SK-N-SH (cell line): ENCODE measurements around the gene FEM1B. TPM values are rescaled to one million over a fixed set of nuclear protein-coding genes. Genes with fewer than 3 reads are reported as not detected.

Experiments
- CTCF ChIA-PET: fragments of 300-600, 350-600 bp; formaldehyde crosslinking; extraction: SDS; loops from one replicate; lab custom pipeline; 2021; lab: Yijun Ruan, JAX
- POLR2A ChIA-PET: fragments of 350-600 bp; sonication (Branson Sonifier 250); formaldehyde crosslinking; extraction: SDS; loops from one replicate; lab custom pipeline; 2020; ENCODE audit warnings: antibody characterized with exemption, inconsistent platforms; lab: Yijun Ruan, JAX
- DNase-seq: peaks from one replicate; pipeline ENCODE4 v3.0.0; 2012
- H2AFZ ChIP-seq: fragments of 200-600 bp; sonication (generic); 2 replicates; pipeline ENCODE4 v1.8.1; 2016; ENCODE audit warnings: antibody characterized with exemption, mild to moderate bottlenecking, low read depth
- H3F3A ChIP-seq: fragments of 200-600 bp; sonication (generic); replicated peaks from 2 replicates; pipeline ENCODE3; 2016; ENCODE audit warnings: antibody characterized with exemption, mild to moderate bottlenecking; ENCODE audit not compliant: insufficient read depth
- H3K27ac ChIP-seq, 2 experiments: fragments of 200-500 bp in 1 of 2; fragments of 200-600 bp in 1 of 2; sonication (Bioruptor generic) in 1 of 2; sonication (generic), shearing (Covaris generic) in 1 of 2; 2 replicates each; pipeline versions ENCODE4 v1.5.1 to v1.6.1; 2014 to 2016; ENCODE audit warnings: low read depth in 2 of 2, inconsistent platforms in 1 of 2, low read length in 1 of 2, mild to moderate bottlenecking in 1 of 2, mixed read lengths in 1 of 2
- H3K27me3 ChIP-seq: fragments of 200-600 bp; sonication (generic), shearing (Covaris generic); 2 replicates; pipeline ENCODE4 v1.6.1; 2016; ENCODE audit warnings: mixed run types; ENCODE audit not compliant: insufficient read depth
- H3K36me3 ChIP-seq, 2 experiments: fragments of 200-500 bp in 1 of 2; fragments of 200-600 bp in 1 of 2; sonication (Bioruptor generic) in 1 of 2; sonication (generic) in 1 of 2; replicated peaks in 1 of 2; 2 replicates each; pipeline versions ENCODE3 to v1.5.1; 2014 to 2016; ENCODE audit warnings: low read length in 1 of 2, mild to moderate bottlenecking in 1 of 2; ENCODE audit not compliant: insufficient read depth in 2 of 2, control insufficient read depth in 1 of 2
- H3K4me1 ChIP-seq, 2 experiments: fragments of 200-500 bp in 1 of 2; fragments of 200-600 bp in 1 of 2; sonication (Bioruptor generic) in 1 of 2; sonication (generic), shearing (Covaris generic) in 1 of 2; 2 replicates each; pipeline versions ENCODE4 v1.5.1 to v1.6.1; 2014 to 2016; ENCODE audit warnings: low read depth in 1 of 2, low read length in 1 of 2, mixed run types in 1 of 2; ENCODE audit not compliant: insufficient read depth in 2 of 2, control insufficient read depth in 1 of 2
- H3K4me2 ChIP-seq: fragments of 200-600 bp; sonication (generic), shearing (Covaris generic); 2 replicates; pipeline ENCODE4 v1.6.1; 2017; ENCODE audit warnings: mixed run types
- H3K4me3 ChIP-seq, 2 experiments: fragments of 200-500 bp in 1 of 2; fragments of 200-600 bp in 1 of 2; sonication (Bioruptor generic) in 1 of 2; sonication (generic), shearing (Covaris generic) in 1 of 2; 2 replicates each; pipeline versions ENCODE4 v1.5.1 to v1.8.1; 2014 to 2016; ENCODE audit warnings: low read depth in 2 of 2, inconsistent platforms in 1 of 2, low read length in 1 of 2, mild to moderate bottlenecking in 1 of 2, mixed read lengths in 1 of 2, moderate library complexity in 1 of 2
- H3K79me2 ChIP-seq: fragments of 200-600 bp; sonication (generic); 2 replicates; pipeline ENCODE4 v1.8.1; 2017; ENCODE audit warnings: mild to moderate bottlenecking; ENCODE audit not compliant: insufficient read depth
- H3K9ac ChIP-seq: fragments of 200-600 bp; sonication (generic); 2 replicates; pipeline ENCODE4 v1.6.1; 2017; ENCODE audit warnings: mixed run types
- H3K9me2 ChIP-seq: fragments of 200-600 bp; sonication (generic); 2 replicates; pipeline ENCODE4 v1.6.1; 2017; ENCODE audit warnings: mixed run types
- H3K9me3 ChIP-seq: fragments of 200-600 bp; sonication (generic); 2 replicates; pipeline ENCODE4 v1.6.1; 2017; ENCODE audit warnings: mixed run types, mild to moderate bottlenecking, moderate library complexity
- H4K20me1 ChIP-seq: fragments of 200-600 bp; sonication (generic); 2 replicates; pipeline ENCODE4 v1.6.1; 2017; ENCODE audit warnings: mild to moderate bottlenecking, mixed run types; ENCODE audit not compliant: insufficient read depth
- FOSL2 ChIP-seq: IDR thresholded peaks from 2 replicates; pipeline ENCODE4 v1.4.0; 2012; ENCODE audit warnings: low read depth, mild to moderate bottlenecking, moderate library complexity, borderline replicate concordance
- GABPA ChIP-seq: IDR thresholded peaks from 2 replicates; pipeline ENCODE4 v1.4.0; 2012; ENCODE audit warnings: low read depth, mild to moderate bottlenecking
- MEF2A ChIP-seq: IDR thresholded peaks from 2 replicates; pipeline ENCODE4 v1.4.0; 2012; ENCODE audit warnings: low read depth, borderline replicate concordance
- NFIC ChIP-seq: IDR thresholded peaks from 2 replicates; pipeline ENCODE4 v1.4.0; 2012; ENCODE audit warnings: borderline replicate concordance
- POLR2AphosphoS5 ChIP-seq: IDR thresholded peaks from 2 replicates; pipeline ENCODE4 v1.6.1; 2012; ENCODE audit warnings: low read depth, low read length
- TCF12 ChIP-seq: IDR thresholded peaks from 2 replicates; pipeline ENCODE4 v1.4.0; 2012
- WGBS: methylation state at CpG from one replicate; pipeline ENCODE4 v1.1.6; 2017; ENCODE audit warnings: low lambda C conversion rate; 5-methylcytosine and 5-hydroxymethylcytosine counted together
- polyA plus RNA-seq, 3 experiments: library from polyadenylated mRNA; depleted of rRNA; stranded (reverse); fragments of >200 nt; gene quantifications; 2 replicates each; pipeline ENCODE4 v1.2.3, GENCODE V29; 2012
- TF ChIP-seq, protein P1 (sequence below): IDR thresholded peaks from 2 replicates; pipeline ENCODE4 v1.6.1; 2012; ENCODE audit warnings: mild to moderate bottlenecking, low read depth, low read length, moderate library complexity
- TF ChIP-seq, protein P2 (sequence below): IDR thresholded peaks from 2 replicates; pipeline ENCODE4 v1.4.0; 2012; ENCODE audit warnings: low read depth, borderline replicate concordance
- TF ChIP-seq, protein P3 (sequence below): fragments of 150-350 bp; IDR thresholded peaks from 2 replicates; pipeline ENCODE4 v1.6.1; 2016; ENCODE audit warnings: mild to moderate bottlenecking, low read depth, low read length

Gene FEM1B
- polyA plus RNA-seq, 1 of the 3 experiments (the other 2 are of a cell fraction), result 14.0 TPM

DNA sequence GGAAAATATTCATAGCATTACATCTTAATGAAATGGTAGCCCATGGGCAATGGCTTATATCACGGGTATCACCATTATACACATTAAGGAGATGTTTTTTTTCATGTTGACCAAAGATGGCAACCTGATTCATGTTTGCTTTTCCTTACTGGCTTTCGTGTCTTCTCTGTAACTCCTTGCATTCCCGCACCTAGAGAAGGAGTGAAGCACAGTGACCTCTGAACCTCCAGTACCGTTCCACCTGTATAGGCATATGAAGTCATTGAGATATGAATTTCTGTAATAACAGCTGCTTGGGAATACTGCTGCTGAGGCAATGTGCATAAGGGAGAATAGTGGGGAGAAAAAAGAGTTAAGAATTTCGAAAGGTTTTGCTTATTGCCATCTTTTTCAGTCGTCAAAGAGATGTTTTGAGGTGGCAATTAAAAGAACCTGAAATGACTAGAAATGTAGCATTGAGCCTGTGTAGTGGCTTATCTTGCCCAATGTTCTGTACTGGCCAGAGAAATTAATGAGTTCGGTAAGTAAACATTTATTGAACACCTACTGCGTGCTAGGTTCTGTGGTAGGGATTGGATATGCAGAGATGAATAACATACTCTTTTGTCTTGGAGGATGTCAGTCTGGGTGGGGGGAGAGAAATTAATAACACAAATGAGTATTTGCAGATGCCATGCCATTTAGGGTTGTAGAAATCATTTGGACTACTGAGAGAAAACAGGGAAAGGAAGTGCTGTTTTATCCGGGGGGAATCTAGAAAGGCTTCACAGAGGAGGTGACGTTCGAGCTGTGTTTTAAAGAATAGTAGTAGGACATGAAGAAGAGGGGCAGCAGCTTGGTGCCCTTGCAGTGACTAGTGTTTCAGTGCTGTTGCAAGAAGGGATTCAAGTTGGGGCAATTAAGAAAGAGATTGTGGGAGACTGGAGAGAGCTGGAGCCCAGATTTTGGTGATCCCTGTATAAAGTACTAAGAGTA lies 2.5 kb downstream of the FEM1B start:
- Histone ChIP-seq H2AFZ (no peak overlapping the region), H3K27me3 (no peaks in the 10 kb centered on the region), H4K20me1 (peaks cover 64% of the 10 kb centered on the region), H3K9me3 (no peaks in the 10 kb centered on the region), H3F3A (peaks cover 7% of the 10 kb centered on the region), H3K27ac (peak overlapping the region; percentile 11 to 97), H3K4me2 (peak overlapping the region; percentile 82), H3K4me3 (peak overlapping the region; percentile 86 to 98), H3K36me3 (peaks cover 7 to 21% of the 10 kb centered on the region in 2 experiments), H3K79me2 (peaks cover 92% of the 10 kb centered on the region), H3K9ac (peak overlapping the region; percentile 98), H3K9me2 (no peaks in the 10 kb centered on the region), H3K4me1 (peaks cover 9 to 36% of the 10 kb centered on the region in 2 experiments; a peak in 3 of 4 replicates)
- 25% methylated on average over 11 of the region's 11 CpGs for WGBS
- TF ChIP-seq GABPA (no peak), POLR2AphosphoS5 (no peak), NFIC (no peak), TCF12 (no peak), MEF2A (no peak), FOSL2 (no peak)
- TF ChIP-seq, protein P1, sequence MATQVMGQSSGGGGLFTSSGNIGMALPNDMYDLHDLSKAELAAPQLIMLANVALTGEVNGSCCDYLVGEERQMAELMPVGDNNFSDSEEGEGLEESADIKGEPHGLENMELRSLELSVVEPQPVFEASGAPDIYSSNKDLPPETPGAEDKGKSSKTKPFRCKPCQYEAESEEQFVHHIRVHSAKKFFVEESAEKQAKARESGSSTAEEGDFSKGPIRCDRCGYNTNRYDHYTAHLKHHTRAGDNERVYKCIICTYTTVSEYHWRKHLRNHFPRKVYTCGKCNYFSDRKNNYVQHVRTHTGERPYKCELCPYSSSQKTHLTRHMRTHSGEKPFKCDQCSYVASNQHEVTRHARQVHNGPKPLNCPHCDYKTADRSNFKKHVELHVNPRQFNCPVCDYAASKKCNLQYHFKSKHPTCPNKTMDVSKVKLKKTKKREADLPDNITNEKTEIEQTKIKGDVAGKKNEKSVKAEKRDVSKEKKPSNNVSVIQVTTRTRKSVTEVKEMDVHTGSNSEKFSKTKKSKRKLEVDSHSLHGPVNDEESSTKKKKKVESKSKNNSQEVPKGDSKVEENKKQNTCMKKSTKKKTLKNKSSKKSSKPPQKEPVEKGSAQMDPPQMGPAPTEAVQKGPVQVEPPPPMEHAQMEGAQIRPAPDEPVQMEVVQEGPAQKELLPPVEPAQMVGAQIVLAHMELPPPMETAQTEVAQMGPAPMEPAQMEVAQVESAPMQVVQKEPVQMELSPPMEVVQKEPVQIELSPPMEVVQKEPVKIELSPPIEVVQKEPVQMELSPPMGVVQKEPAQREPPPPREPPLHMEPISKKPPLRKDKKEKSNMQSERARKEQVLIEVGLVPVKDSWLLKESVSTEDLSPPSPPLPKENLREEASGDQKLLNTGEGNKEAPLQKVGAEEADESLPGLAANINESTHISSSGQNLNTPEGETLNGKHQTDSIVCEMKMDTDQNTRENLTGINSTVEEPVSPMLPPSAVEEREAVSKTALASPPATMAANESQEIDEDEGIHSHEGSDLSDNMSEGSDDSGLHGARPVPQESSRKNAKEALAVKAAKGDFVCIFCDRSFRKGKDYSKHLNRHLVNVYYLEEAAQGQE, result no peak
- TF ChIP-seq, protein P2, sequence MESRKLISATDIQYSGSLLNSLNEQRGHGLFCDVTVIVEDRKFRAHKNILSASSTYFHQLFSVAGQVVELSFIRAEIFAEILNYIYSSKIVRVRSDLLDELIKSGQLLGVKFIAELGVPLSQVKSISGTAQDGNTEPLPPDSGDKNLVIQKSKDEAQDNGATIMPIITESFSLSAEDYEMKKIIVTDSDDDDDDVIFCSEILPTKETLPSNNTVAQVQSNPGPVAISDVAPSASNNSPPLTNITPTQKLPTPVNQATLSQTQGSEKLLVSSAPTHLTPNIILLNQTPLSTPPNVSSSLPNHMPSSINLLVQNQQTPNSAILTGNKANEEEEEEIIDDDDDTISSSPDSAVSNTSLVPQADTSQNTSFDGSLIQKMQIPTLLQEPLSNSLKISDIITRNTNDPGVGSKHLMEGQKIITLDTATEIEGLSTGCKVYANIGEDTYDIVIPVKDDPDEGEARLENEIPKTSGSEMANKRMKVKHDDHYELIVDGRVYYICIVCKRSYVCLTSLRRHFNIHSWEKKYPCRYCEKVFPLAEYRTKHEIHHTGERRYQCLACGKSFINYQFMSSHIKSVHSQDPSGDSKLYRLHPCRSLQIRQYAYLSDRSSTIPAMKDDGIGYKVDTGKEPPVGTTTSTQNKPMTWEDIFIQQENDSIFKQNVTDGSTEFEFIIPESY, result no peak
- TF ChIP-seq, protein P3, sequence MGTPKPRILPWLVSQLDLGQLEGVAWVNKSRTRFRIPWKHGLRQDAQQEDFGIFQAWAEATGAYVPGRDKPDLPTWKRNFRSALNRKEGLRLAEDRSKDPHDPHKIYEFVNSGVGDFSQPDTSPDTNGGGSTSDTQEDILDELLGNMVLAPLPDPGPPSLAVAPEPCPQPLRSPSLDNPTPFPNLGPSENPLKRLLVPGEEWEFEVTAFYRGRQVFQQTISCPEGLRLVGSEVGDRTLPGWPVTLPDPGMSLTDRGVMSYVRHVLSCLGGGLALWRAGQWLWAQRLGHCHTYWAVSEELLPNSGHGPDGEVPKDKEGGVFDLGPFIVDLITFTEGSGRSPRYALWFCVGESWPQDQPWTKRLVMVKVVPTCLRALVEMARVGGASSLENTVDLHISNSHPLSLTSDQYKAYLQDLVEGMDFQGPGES, result no peak
- ChIA-PET POLR2A (interaction anchor here (0.7 kb wide), 1 partner anchor 1978 kb away, joined by 3 read pairs; no protein-coding TSS in a partner anchor), CTCF (interaction anchor here (0.8 to 2.1 kb wide), 6 partner anchors 12 to 104 kb away, joined by 3 to 14 read pairs (median 4); no protein-coding TSS in a partner anchor)
- no peak for DNase-seq
